Loucy (cell line): ENCODE data around the gene VPS54.

Experiments
- H2AFZ ChIP-seq: fragments of 200-600 bp; sonication (generic); 2 replicates; pipeline ENCODE4 v1.6.0; 2016; ENCODE audit warnings: antibody characterized with exemption, mild to moderate bottlenecking, low read length, moderate library complexity
- H3F3A ChIP-seq: fragments of 200-600 bp; 2 replicates; pipeline ENCODE4 v1.6.0; 2016; ENCODE audit warnings: antibody characterized with exemption, low read depth, mild to moderate bottlenecking
- H3K27me3 ChIP-seq: fragments of 200-600 bp; sonication (generic); 2 replicates; pipeline ENCODE4 v1.6.1; 2014; ENCODE audit warnings: low read length, mild to moderate bottlenecking; ENCODE audit not compliant: insufficient read depth, poor library complexity, severe bottlenecking
- H3K36me3 ChIP-seq: fragments of 200-600 bp; sonication (generic); 2 replicates; pipeline ENCODE4 v1.6.1; 2016; ENCODE audit warnings: low read length; ENCODE audit not compliant: insufficient read depth
- H3K4me1 ChIP-seq: fragments of 200-600 bp; sonication (generic); 2 replicates; pipeline ENCODE4 v1.5.1; 2014; ENCODE audit warnings: low read length, mild to moderate bottlenecking; ENCODE audit not compliant: insufficient read depth, poor library complexity, severe bottlenecking
- H3K4me2 ChIP-seq: fragments of 200-600 bp; sonication (generic); 2 replicates; pipeline ENCODE4 v1.6.0; 2014; ENCODE audit warnings: antibody characterized with exemption, low read length, low read depth, mild to moderate bottlenecking; ENCODE audit not compliant: poor library complexity, severe bottlenecking
- H3K4me3 ChIP-seq: fragments of 200-600 bp; sonication (generic); 2 replicates; pipeline ENCODE4 v1.5.1; 2014; ENCODE audit warnings: low read length, mild to moderate bottlenecking, mixed read lengths; ENCODE audit not compliant: poor library complexity, severe bottlenecking
- H3K79me2 ChIP-seq: fragments of 200-600 bp; sonication (generic); 2 replicates; pipeline ENCODE4 v1.6.1; 2014; ENCODE audit warnings: low read length; ENCODE audit not compliant: insufficient read depth
- H3K9ac ChIP-seq: fragments of 200-600 bp; sonication (generic); 2 replicates; pipeline ENCODE4 v1.6.0; 2014; ENCODE audit warnings: mild to moderate bottlenecking, low read depth, low read length, moderate library complexity; ENCODE audit not compliant: poor library complexity, severe bottlenecking
- H3K9me2 ChIP-seq: fragments of 200-600 bp; sonication (generic); replicated peaks from 2 replicates; pipeline ENCODE4 v1.6.1; 2016; ENCODE audit warnings: low read depth, low read length, mixed read lengths
- H3K9me3 ChIP-seq: fragments of 200-600 bp; sonication (generic); 2 replicates; pipeline ENCODE4 v1.6.1; 2014; ENCODE audit warnings: mild to moderate bottlenecking, antibody characterized with exemption, low read length, low read depth; ENCODE audit not compliant: insufficient read depth
- H4K20me1 ChIP-seq: fragments of 200-600 bp; sonication (generic); 2 replicates; pipeline ENCODE4 v1.6.0; 2014; ENCODE audit warnings: antibody characterized with exemption, low read length, mild to moderate bottlenecking; ENCODE audit not compliant: insufficient read depth, poor library complexity, severe bottlenecking
- CTCF ChIP-seq: fragments of 200-600 bp; sonication (generic); conservative IDR thresholded peaks from 2 replicates; pipeline ENCODE4 v1.5.1; 2014; ENCODE audit warnings: mild to moderate bottlenecking, antibody characterized with exemption, low read length
- EZH2phosphoT487 ChIP-seq: fragments of 200-600 bp; IDR thresholded peaks from 2 replicates; pipeline ENCODE4 v1.6.1; 2018; ENCODE audit warnings: antibody characterized with exemption, mild to moderate bottlenecking, moderate library complexity, borderline replicate concordance

Gene VPS54

GRCh38 chr2:64005707-64006356 lies 13.4 kb downstream of the VPS54 start:
- Histone ChIP-seq H3K4me1 (peaks cover 4% of the 10 kb centered on the region), H3K4me3 (no peak overlapping the region), H4K20me1 (peaks cover 5% of the 10 kb centered on the region), H3K4me2 (no peak overlapping the region), H3K27me3 (no peaks in the 10 kb centered on the region), H3K9me2 (no peaks in the 10 kb centered on the region), H2AFZ (no peak overlapping the region), H3K9ac (no peak overlapping the region), H3K9me3 (no peaks in the 10 kb centered on the region), H3F3A (no peaks in the 10 kb centered on the region), H3K79me2 (peaks cover 24% of the 10 kb centered on the region), H3K36me3 (no peaks in the 10 kb centered on the region)
- TF ChIP-seq CTCF (no peak), EZH2phosphoT487 (no peak)

GRCh38 chr2:64003239-64003638 lies 16.0 kb downstream of the VPS54 start:
- no peaks in the 10 kb centered on the region for H3K36me3 ChIP-seq
- TF ChIP-seq EZH2phosphoT487 (no peak), CTCF (no peak)
- no peak overlapping the region for H3K4me3 ChIP-seq
- H3K9ac ChIP-seq: no peak overlapping the region
- no peaks in the 10 kb centered on the region for H3K27me3 ChIP-seq
- H3K9me3 ChIP-seq: peaks cover 4% of the 10 kb centered on the region; the same call in 1 of the 2 replicates
- H3F3A ChIP-seq: no peaks in the 10 kb centered on the region
- peaks cover 14% of the 10 kb centered on the region; the same call in 1 of the 2 replicates for H3K79me2 ChIP-seq
- H3K9me2 ChIP-seq: no peaks in the 10 kb centered on the region
- no peaks in the 10 kb centered on the region for H4K20me1 ChIP-seq
- no peak overlapping the region for H3K4me2 ChIP-seq
- H3K4me1 ChIP-seq: peaks cover 4% of the 10 kb centered on the region
- no peak overlapping the region for H2AFZ ChIP-seq

- H3K36me3 ChIP-seq: no peaks in the 10 kb centered on the region
- H2AFZ ChIP-seq: no peak overlapping the region
- no peaks in the 10 kb centered on the region for H3K27me3 ChIP-seq
- H3K9me3 ChIP-seq: peaks cover 16% of the 10 kb centered on the region; the same call in 1 of the 2 replicates
- no peak overlapping the region for H3K4me3 ChIP-seq
- TF ChIP-seq CTCF (no peak), EZH2phosphoT487 (no peak)
- H3F3A ChIP-seq: no peaks in the 10 kb centered on the region
- no peaks in the 10 kb centered on the region for H3K9me2 ChIP-seq
- H4K20me1 ChIP-seq: no peaks in the 10 kb centered on the region
- H3K79me2 ChIP-seq: peaks cover 14% of the 10 kb centered on the region; the same call in 1 of the 2 replicates
- peaks cover 4% of the 10 kb centered on the region for H3K4me1 ChIP-seq
- no peak overlapping the region for H3K4me2 ChIP-seq
- H3K9ac ChIP-seq: no peak overlapping the region
Measured at GRCh38 chr2:64001382-64002101, 17.7 kb downstream of the VPS54 start.
